ENCODE measurements around the gene SLC43A2.
"Not testable (repeated sequence)": the region's sequence is repeated elsewhere in the genome, so short reads cannot be mapped to it uniquely, and the experiment has no call there.

SLC43A2 gene

DNA sequence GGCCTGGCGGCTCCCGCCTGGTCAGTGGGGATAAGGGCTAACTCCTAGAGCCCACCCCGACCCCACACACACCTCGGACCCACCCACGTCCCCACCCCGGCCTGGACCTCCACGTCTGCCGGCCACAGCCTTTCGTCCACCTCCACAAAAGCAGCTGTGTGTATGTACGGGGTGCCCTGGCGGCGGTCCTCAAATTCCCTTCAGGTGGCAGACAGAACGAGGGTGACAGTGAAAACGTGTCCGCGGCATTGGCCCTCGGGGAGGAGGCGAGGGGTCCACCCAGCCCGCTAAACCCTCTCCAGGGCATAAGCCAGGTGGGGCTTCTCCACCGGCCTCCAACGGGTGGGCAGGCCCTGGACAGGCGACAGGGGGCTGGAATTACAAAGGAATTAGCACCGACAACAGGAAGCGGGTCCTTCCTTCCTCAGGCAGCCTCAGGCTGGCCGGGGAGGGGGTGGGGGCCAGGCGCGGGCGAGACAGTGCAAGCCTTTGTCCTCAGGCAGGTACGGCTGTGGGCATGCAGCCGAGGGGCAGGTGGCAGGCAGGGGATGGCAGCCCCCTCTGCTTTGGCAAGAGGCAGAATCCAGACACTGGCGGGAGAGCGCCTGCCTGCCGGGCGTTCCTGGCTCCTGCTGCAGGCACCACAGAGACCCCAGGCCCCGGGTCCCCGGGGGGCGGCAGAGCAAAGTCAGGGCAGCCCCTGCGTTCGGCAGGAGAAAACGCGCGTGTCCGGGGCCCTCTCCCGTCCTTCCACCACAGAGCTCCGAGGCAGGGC, 53.8 kb downstream of the SLC43A2 start:
- no peaks in the 10 kb centered on the region for H3K27me3 Mint-ChIP-seq
- H3K36me3 Mint-ChIP-seq (ENCODE audit: low read depth), result no peaks in the 10 kb centered on the region
- ATAC-seq (no peak), DNase-seq (no peak)
- H3K4me1 Mint-ChIP-seq, result peaks cover 13% of the 10 kb centered on the region
- no peak overlapping the region for H3K27ac Mint-ChIP-seq
- no peaks in the 10 kb centered on the region for H3K9me3 Mint-ChIP-seq
- H3K4me3 Mint-ChIP-seq, result no peak overlapping the region

DNA sequence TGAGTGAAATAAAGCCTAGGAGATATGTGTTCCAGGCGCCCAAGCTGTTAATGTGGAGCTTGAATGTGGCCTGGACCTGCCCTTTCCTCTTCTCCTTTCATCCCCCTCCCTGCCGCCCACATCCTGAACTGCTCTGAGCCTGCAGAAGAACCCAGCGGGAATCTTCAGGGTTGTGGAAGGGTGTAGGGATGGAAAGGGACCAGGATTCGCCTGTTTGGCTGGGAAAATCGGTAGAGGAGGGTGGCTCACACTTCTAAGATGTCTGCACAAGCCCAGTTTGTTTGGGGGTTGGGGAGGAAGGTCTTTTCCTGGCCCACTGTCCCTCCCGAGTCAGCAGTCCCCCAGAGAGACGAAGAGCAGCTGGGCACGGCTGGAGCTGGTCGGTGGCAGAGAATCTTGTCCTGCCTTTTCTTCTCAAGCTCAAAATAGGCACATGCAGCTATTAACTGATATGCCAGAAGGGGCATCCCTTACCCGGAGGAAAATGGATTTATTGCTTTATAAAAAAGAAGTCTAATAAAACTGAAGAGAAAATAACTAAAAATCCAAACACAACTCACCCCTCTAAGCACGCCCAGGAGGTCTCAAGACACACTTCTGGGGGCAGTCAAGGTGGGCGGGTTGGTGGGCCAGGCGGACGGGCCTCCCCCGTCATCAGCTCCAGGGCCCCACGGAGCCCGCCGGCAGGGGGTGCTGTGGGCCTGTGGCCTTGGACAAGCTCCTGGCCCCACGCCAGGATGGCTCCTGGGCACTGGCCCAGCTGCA, 54.5 kb downstream of the SLC43A2 start:
- H3K4me1 Mint-ChIP-seq, result peaks cover 13% of the 10 kb centered on the region
- DNase-seq (peak; percentile 86), ATAC-seq (peak; percentile 60)
- H3K27me3 Mint-ChIP-seq, result no peaks in the 10 kb centered on the region
- no peak overlapping the region for H3K27ac Mint-ChIP-seq
- no peaks in the 10 kb centered on the region for H3K9me3 Mint-ChIP-seq
- no peaks in the 10 kb centered on the region for H3K36me3 Mint-ChIP-seq (ENCODE audit: low read depth)
- no peak overlapping the region for H3K4me3 Mint-ChIP-seq

DNA sequence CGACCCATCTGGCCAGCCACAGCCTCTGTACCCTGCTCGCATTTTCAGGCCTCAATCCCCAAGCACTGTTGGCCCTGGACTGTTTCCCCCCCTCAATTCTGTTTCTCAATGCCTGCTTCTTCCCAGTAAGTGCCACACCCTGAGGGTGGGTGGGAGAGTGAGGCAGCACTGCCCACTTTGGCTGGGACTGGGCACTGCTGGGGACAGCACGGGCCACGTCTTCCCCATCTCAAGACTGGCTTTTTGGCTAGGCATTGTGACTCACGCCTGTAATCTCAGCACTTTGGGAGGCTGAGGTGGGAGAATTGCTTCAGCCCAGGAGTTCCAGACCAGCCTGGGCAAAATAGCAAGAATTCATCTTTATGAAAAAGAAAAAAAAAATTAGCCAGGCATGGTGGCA, 56.0 kb downstream of the SLC43A2 start:
- not testable (repeated sequence) for H3K27me3 Mint-ChIP-seq; ATAC-seq; H3K4me3 Mint-ChIP-seq; H3K27ac Mint-ChIP-seq; DNase-seq; H3K36me3 Mint-ChIP-seq (ENCODE audit: low read depth); H3K9me3 Mint-ChIP-seq
- peaks cover 16% of the 10 kb centered on the region for H3K4me1 Mint-ChIP-seq

DNA sequence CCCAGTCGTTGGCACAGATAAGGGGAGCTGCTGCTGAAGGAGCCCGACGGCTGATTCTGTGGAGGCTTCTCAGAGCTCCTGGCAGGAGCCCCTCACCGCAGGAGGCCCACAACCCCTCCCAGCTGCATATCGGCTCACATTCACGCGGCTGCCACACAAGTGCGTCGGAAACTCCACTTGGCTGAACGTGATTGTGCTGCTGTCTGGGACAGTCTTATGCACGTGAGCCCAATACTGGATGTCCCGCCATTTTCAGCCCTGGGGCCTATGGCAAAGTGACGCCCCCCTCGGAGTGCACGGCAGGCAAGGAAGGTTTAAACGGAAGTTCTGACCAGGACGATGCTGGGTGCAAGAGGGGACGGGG, 57.3 kb downstream of the SLC43A2 start:
- no peak overlapping the region for H3K27ac Mint-ChIP-seq

DNA sequence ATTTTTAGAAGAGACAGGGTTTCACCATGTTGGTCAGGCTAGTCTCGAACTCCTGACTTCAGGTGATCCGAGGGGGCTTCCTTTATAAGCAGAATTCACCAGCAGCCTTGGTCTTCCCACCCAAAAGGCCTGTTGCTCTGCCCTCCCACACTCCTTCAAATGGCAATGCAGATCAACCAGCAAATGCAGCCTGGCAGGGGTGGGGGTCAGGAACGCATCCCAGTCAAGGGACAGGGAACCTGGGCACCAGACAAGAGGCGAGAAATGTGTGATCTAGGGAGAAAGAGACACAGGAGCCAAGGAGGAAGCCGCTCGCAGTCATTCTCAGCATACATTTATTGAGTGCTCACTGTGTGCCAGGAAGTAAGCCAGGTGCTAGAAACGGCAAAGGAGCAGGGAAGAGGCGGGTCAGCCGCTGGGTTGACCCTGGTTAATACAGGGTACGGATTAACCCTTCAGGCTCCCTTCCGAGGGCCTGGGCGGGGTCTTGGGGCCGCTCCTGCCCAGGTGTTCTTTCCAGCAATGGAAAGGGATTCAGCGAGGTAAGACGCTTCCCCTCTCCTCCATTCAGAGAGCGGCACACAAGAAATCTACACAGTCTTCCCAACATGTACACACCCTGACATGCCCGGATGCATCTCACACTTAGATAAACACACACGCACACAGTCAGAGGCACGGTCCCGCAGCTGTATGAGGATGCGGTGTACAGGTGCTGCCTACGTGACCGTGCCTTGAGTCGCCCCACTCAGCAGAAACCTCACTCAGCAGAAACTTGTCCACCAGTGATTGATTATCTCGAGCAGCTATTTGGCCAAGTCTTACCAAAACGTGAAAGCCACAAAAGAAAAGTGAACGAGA, 59.5 kb downstream of the SLC43A2 start:
- no peaks in the 10 kb centered on the region for H3K9me3 Mint-ChIP-seq
- no peaks in the 10 kb centered on the region for H3K27me3 Mint-ChIP-seq
- H3K4me1 Mint-ChIP-seq, result peaks cover 21% of the 10 kb centered on the region
- no peak for DNase-seq
- no peak overlapping the region for H3K27ac Mint-ChIP-seq
- no peak for ATAC-seq
- no peaks in the 10 kb centered on the region for H3K36me3 Mint-ChIP-seq (ENCODE audit: low read depth)
- H3K4me3 Mint-ChIP-seq, result no peak overlapping the region

More for the DNA sequence above, 57.3 kb downstream of the SLC43A2 start:
- Mint-ChIP-seq H3K9me3 (no peaks in the 10 kb centered on the region), H3K4me3 (no peak overlapping the region), H3K36me3 (ENCODE audit: low read depth) (no peaks in the 10 kb centered on the region), H3K27me3 (no peaks in the 10 kb centered on the region), H3K4me1 (peaks cover 18% of the 10 kb centered on the region)
- ATAC-seq, result no peak
- no peak for DNase-seq

DNA sequence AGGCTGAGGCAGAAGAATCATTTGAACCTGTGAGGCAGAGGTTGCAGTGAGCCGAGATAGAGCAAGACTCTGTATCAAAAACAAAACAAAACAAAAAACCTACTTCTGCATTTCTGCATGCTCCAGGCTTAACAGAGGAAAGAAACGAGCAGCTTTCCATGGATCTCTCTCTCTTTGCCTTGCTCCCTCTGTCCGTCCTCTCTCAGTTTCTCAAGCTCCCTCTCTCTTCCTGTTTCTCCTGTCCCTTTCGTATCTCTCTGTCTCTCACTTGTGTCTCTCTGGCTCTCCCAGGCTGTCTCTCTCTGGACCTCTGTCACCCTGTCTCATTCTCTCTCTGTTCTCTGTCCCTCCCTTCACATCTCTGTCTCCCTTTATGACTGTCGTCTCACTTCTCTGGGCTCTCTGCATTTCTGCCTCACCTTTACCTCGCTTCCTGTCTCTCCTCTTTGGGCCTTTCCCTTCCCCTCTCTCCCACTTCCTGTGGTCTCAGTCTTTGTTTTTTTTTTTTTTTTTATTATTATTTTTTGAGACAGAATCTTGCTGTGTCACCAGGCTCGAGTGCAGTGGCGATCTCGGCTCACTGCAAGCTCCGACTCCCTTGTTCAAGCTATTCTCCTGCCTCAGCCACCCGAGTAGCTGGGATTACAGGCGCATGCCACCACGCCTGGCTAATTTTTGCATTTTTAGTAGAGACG, 62.0 kb downstream of the SLC43A2 start:
- Mint-ChIP-seq H3K4me3 (peak overlapping the region; percentile 75), H3K4me1 (peaks cover 27% of the 10 kb centered on the region), H3K27ac (peak overlapping the region; percentile 87), H3K9me3 (no peaks in the 10 kb centered on the region), H3K27me3 (no peaks in the 10 kb centered on the region), H3K36me3 (ENCODE audit: low read depth) (no peaks in the 10 kb centered on the region)
- ATAC-seq (peak; percentile 70), DNase-seq (peak; percentile 36)

DNA sequence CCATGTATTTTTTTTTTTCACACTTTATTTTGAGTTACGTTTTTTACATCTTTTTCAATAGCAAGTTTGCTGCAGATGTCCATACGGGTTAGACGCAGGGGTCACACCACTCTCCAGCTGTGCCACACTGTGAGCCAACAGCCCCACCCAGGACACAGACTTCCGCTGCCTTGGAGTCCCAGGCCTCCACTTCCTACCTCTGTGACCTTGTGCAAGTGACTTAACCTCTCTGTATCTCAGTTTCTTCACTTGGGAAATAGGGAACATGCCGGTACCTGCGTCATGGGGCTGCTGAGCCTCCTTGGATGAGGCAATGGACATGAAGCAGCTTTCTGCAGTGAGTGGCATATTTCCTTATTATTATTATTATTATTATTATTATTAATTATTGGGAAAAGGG, 62.8 kb downstream of the SLC43A2 start:
- no peak for ATAC-seq
- H3K4me1 Mint-ChIP-seq, result peaks cover 35% of the 10 kb centered on the region
- H3K9me3 Mint-ChIP-seq, result no peaks in the 10 kb centered on the region
- no peaks in the 10 kb centered on the region for H3K36me3 Mint-ChIP-seq (ENCODE audit: low read depth)
- no peaks in the 10 kb centered on the region for H3K27me3 Mint-ChIP-seq
- DNase-seq, result no peak
- H3K4me3 Mint-ChIP-seq, result no peak overlapping the region
- H3K27ac Mint-ChIP-seq, result no peak overlapping the region

DNA sequence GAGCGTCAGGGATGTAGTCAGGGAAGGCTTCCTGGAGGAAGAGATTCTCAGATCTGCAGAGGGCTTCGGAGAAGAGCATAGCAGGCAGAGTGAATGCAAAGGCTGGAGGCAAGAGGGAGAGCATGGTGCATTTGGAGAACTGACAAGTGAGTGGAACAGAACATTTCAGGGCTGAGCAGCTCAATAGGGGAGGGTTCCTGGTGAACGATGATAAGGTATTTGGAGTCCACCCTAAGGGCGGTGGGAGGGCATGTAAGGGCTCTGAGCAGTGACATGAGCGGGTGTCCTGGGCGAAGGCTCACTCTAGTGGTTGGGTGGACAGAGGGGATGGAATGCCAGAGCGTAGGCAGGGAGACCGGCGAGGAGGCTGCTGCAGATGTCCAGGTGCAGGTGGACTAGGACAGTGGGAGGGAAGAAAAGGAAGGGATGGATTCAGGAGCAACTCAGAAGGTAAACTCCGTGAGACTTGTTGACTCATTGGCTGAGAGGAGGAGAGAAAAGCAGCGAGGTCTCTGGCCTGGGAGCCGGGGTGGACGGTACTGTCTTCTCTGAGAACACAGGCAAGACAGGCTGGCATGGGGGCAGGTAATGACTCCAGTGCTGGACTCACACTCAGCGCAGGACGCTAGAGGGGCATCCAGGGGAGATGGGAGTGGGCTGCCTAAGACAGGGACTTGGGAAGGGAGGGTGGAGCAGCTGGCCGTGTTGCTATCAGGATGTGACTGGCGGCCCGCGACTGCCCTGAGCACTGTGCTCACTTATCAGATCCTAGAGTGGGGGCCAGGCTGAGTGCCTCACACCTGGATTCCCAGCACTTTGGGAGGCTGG, 64.6 kb downstream of the SLC43A2 start:
- H3K4me1 Mint-ChIP-seq, result peaks cover 43% of the 10 kb centered on the region
- DNase-seq (no peak), ATAC-seq (no peak)
- no peaks in the 10 kb centered on the region for H3K27me3 Mint-ChIP-seq
- H3K9me3 Mint-ChIP-seq, result no peaks in the 10 kb centered on the region
- peak overlapping the region; percentile 29 for H3K27ac Mint-ChIP-seq
- H3K4me3 Mint-ChIP-seq, result peak overlapping the region; percentile 38
- H3K36me3 Mint-ChIP-seq (ENCODE audit: low read depth), result no peaks in the 10 kb centered on the region

DNA sequence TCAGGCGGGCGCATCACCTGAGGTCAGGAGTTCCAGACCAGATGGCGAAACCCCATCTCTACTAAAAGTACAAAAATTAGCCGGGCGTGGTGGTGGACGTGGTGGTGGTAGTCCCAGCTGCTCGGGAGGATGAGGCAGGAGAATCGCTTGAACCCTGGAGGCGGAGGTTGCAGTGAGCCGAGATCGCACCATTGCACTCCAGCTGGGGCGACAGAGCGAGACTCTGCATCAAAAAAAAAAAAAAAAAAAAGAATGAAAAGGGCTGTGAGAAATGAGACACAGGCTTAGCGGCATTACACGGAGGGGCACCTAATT, 65.2 kb downstream of the SLC43A2 start:
- not testable (repeated sequence) for ATAC-seq; DNase-seq; H3K27me3 Mint-ChIP-seq; H3K36me3 Mint-ChIP-seq (ENCODE audit: low read depth); H3K9me3 Mint-ChIP-seq
- peak overlapping the region; percentile 29 for H3K27ac Mint-ChIP-seq
- H3K4me3 Mint-ChIP-seq, result peak overlapping the region; percentile 38
- peaks cover 43% of the 10 kb centered on the region for H3K4me1 Mint-ChIP-seq

DNA sequence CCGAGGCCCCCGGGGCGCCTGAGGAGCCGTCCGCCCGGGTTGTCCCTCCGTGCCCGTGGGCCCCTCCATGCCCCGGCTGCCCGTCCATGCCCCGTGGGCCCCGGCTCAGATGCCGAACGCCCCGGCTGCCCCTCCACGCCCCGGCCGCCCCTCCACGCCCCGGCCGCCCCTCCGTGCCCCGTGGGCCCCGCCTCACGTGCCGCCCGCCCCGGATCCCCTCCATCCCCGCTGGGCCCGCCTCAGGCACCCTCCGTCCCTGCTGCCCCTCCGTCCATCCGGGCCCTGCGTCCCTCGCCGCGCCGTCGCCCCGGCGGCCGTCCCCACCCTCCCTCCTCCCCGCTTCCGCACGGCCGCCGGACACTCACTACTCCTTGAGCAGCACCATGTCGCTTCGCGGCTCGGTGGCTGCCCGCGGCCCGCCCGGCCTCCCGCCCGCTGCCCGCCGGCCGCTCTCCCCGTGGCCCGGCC, 66.4 kb downstream of the SLC43A2 start:
- H3K36me3 Mint-ChIP-seq (ENCODE audit: low read depth), result peaks cover 3% of the 10 kb centered on the region
- H3K4me1 Mint-ChIP-seq, result peaks cover 36% of the 10 kb centered on the region
- DNase-seq, result peak; percentile 30
- H3K27me3 Mint-ChIP-seq, result no peaks in the 10 kb centered on the region
- H3K27ac Mint-ChIP-seq, result no peak overlapping the region
- peak overlapping the region; percentile 82 for H3K4me3 Mint-ChIP-seq
- H3K9me3 Mint-ChIP-seq, result no peaks in the 10 kb centered on the region
- ATAC-seq, result peak; percentile 29

DNA sequence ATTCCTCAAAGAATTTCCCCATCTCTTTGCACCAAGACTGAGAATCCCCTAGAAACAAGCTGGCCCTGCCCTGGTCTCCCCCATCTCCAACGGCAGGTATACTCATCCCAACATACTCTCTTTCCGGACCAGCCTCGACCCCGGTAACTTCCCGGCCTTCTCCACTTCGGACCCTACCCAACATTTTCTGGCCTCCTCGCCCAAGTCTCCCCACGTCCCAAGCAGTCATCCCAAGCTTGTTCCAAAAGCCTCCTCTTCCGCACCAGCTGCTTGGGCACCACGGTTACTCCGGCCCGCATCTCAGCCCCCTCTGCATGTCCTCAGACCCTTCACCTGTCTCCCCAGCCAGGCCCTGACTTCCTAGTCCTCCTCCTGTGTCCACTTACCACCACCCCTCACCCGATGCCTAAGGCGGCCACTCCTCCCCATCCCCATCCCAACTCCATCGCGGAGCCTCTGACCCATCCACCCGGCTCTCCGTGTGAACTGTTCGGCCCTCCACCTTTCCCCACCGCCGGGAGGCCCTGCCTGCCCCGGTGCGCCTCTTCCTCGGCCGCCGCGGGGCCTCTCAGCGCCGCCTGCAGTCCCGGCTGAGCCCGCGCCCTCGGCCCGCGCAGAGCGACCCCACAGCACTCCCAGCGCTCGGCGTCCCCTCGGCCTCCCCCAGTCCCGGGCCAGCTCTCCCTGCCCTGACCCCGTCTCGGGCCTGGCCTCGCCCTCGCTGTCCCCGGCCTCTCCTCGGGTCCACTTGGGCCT, 67.0 kb downstream of the SLC43A2 start:
- no peaks in the 10 kb centered on the region for H3K9me3 Mint-ChIP-seq
- H3K4me3 Mint-ChIP-seq, result peak overlapping the region; percentile 82
- ATAC-seq (peak; percentile 31), DNase-seq (peak; percentile 57)
- H3K27ac Mint-ChIP-seq, result peak overlapping the region; percentile 60
- peaks cover 4% of the 10 kb centered on the region for H3K36me3 Mint-ChIP-seq (ENCODE audit: low read depth)
- H3K4me1 Mint-ChIP-seq, result peaks cover 30% of the 10 kb centered on the region
- H3K27me3 Mint-ChIP-seq, result no peaks in the 10 kb centered on the region

DNA sequence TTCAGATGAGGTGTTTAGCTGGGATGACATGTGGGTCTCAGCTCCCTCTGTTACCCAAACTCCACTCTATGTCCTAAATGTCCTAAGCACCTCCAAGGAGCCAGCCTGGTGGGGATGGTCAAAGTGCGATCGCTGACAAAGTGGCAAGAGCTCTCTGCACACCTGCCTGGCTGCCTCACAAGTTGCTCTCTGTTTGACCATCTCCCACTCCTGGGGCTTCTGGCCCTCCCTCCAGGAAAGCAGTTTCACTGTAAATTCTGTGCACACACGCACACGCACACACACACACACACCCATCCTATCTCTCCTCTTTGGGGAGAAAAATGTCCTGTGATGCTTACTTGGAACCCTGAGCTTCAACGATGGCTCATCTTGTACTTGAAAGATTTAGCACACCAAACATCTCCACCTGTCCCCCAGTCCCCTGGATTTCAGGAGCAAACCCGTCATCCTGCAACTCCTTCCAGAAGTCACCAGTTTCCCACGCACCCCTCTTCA, 67.7 kb downstream of the SLC43A2 start:
- DNase-seq, result no peak
- no peaks in the 10 kb centered on the region for H3K27me3 Mint-ChIP-seq
- no peaks in the 10 kb centered on the region for H3K9me3 Mint-ChIP-seq
- H3K27ac Mint-ChIP-seq, result peak overlapping the region; percentile 60
- no peak for ATAC-seq
- H3K36me3 Mint-ChIP-seq (ENCODE audit: low read depth), result peaks cover 10% of the 10 kb centered on the region
- peak overlapping the region; percentile 82 for H3K4me3 Mint-ChIP-seq
- H3K4me1 Mint-ChIP-seq, result peaks cover 34% of the 10 kb centered on the region
